HEK293T (cell line): ENCODE measurements around the gene CCDC182.

Experiments used
- ARNT ChIP-seq: fragments of 450-650 bp; IDR thresholded peaks from 2 replicates; pipeline ENCODE4 v1.6.1; 2017; ENCODE audit warnings: mild to moderate bottlenecking
- BHLHE40 ChIP-seq: fragments of 450-650 bp; IDR thresholded peaks from 2 replicates; pipeline ENCODE4 v1.6.1; 2016; ENCODE audit warnings: mild to moderate bottlenecking, moderate library complexity, borderline replicate concordance
- CTBP1 ChIP-seq: fragments of 450-650 bp; IDR thresholded peaks from 2 replicates; pipeline ENCODE4 v1.6.1; 2016; ENCODE audit warnings: borderline replicate concordance
- ELF4 ChIP-seq: fragments of 450-650 bp; IDR thresholded peaks from 2 replicates; pipeline ENCODE4 v1.6.1; 2017; ENCODE audit warnings: antibody characterized with exemption
- FOXA1 ChIP-seq: fragments of 450-650 bp; IDR thresholded peaks from 2 replicates; pipeline ENCODE4 v1.6.1; 2016; ENCODE audit warnings: mild to moderate bottlenecking
- FOXM1 ChIP-seq: fragments of 450-650 bp; IDR thresholded peaks from 2 replicates; pipeline ENCODE4 v1.6.1; 2017; ENCODE audit warnings: mild to moderate bottlenecking, borderline replicate concordance
- LEF1 ChIP-seq: fragments of 450-650 bp; IDR thresholded peaks from 2 replicates; pipeline ENCODE4 v1.6.1; 2017; ENCODE audit warnings: mild to moderate bottlenecking, borderline replicate concordance
- NFRKB ChIP-seq: fragments of 450-650 bp; IDR thresholded peaks from 2 replicates; pipeline ENCODE4 v1.6.1; 2016; ENCODE audit warnings: mild to moderate bottlenecking, moderate library complexity
- SP1 ChIP-seq: fragments of 450-650 bp; IDR thresholded peaks from 2 replicates; pipeline ENCODE4 v1.6.1; 2017
- SUZ12 ChIP-seq: fragments of 450-650 bp; IDR thresholded peaks from 2 replicates; pipeline ENCODE4 v1.6.1; 2016; ENCODE audit warnings: mild to moderate bottlenecking
- TARDBP ChIP-seq: fragments of 450-650 bp; IDR thresholded peaks from 2 replicates; pipeline ENCODE4 v1.6.1; 2016
- ZNF384 ChIP-seq: fragments of 450-650 bp; IDR thresholded peaks from 2 replicates; pipeline ENCODE4 v1.6.1; 2016

DNA sequence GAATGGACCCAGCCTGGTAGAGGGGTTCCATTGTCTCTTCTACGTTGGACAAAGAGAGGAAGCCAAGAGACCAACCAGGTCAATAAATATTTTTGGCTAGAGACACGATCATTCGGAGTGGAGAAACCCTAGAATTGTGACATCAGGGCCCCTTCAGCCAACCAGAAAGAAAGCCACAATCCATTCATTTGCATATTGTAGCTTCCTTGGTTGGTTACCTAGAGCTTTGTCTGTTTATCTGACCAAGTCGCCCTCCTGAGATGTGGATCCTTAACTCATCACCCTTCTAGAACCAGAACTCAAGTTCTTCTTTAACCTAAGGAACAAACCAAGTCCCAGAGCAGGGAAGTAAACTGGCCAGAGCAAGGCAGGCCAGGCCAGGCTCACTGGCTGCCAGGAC, at the start of gene CCDC182:
- no peak for TF ChIP-seq LEF1
- TF ChIP-seq CTBP1: no peak
- no peak for TF ChIP-seq ELF4
- TF ChIP-seq FOXM1: no peak
- no peak for TF ChIP-seq SP1
- no peak for TF ChIP-seq TARDBP
- TF ChIP-seq NFRKB: no peak
- no peak for TF ChIP-seq SUZ12
- no peak for TF ChIP-seq FOXA1
- no peak for TF ChIP-seq BHLHE40
- TF ChIP-seq ARNT: no peak
- TF ChIP-seq ZNF384: no peak
